Activated CD8-positive, alpha-beta memory T cell treated with anti-CD3 and anti-CD28 coated beads, Interleukin-2, amount 50 U/mL, for 24 hours (primary cell): ENCODE measurements around the gene TNRC6A.
"Not testable (repeated sequence)": the region's sequence is repeated elsewhere in the genome, so short reads cannot be mapped to it uniquely, and the experiment has no call there.

ENCODE experiments used
- DNase-seq: peaks from one replicate; pipeline ENCODE4 v3.0.0-alpha.2; 2020; ENCODE audit errors: extremely low read depth

Gene TNRC6A

DNA sequence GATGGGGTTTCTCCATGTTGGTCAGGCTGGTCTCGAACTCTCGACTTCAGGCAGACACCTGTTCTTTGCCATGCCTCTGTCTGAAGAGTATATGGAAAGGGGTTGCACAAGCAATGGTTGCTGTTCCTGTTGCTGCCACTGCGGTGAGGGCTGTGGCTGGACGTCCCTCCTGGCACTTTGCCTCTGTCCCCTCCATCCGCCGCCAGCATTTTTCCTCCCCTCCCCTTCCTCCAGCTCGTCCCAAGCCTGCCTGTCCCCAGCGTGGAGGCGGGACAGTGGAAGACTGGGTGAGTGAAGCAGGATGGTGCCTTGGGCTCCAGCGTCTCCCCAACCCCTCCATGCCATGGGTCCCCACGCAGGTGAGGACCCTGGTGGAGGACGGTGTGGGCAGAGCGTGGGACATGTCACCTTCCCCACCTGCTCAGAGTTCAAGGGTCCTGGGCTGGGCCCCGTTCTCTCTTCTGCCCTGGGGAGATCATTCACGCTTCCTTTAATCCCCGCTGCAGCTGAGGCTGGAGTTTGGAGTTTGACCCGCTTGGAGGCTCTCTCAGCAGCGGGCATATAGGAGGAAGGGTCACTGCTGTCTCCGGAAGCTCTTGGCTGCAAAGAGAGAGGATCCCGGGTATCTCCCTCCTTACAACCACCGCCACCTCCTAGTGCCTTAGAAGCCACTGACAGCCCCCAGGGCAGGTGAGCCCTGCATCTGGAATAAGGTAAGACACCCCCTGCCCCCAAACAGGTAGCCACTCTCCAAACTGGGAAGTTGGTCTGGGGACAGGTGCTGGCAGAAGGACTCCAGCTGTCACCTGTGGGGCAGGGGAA is 116.5 kb downstream of the TNRC6A start, which contains the start of gene SLC5A11:
TSS of gene SLC5A11 (plus strand) at position 238 of the 822 bp plus-strand sequence. CDS start 12,681 bp downstream, outside the sequence.
- DNase-seq: no peak

DNA sequence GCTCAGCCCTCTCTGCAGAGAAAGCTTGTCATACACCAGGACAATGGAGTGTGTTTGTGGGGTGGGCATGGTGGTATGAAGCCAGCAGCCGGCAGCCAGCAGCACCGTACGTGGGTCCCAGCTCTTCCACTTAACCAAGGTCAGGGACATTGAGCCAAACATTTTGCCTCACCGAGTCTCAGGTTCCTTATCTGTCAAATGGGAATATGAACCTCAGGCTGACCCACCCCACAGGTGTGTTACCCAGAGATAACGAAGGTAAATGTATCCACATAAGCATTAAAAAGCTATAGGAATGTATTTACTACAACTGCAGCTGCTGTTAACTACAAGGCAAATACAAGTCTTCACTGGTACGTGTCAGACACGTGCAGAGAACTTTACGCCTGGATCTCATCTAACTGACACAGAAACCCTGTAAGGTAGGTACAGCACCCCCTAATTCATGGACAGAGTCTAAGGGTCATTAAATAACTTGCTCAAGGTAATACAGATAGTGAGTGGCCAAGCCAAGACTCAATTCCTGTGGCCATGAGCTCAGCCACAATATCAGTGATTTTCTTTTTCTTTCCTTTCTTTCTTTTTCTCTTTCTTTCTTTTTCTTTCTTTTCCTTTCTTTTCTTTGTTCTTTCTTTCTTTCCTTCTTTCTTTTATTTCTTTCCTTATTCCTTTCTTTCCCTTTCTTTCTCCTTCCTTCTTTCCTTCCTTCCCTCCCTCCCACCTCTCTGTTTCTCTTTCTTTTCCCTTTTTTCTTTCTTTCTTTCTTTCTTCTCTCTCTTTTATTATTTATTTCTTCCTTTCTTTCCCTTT is 117.3 kb downstream of the TNRC6A start:
- no peak for DNase-seq

DNA sequence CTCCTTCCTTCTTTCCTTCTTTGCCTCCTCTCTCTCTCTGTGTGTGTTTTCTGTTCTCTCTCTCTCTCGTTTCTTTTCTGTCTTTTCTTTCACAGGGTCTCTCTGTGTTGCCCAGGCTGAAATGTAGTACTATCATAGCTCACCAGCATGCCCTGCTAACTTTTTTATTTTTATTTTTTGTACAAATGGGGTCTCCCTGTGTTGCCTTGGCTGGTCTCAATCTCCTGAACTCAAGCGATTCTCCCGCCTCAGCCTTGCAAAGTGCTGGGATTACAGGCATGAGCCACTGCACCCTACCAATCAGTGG is 117.9 kb downstream of the TNRC6A start:
- no peak for DNase-seq

DNA sequence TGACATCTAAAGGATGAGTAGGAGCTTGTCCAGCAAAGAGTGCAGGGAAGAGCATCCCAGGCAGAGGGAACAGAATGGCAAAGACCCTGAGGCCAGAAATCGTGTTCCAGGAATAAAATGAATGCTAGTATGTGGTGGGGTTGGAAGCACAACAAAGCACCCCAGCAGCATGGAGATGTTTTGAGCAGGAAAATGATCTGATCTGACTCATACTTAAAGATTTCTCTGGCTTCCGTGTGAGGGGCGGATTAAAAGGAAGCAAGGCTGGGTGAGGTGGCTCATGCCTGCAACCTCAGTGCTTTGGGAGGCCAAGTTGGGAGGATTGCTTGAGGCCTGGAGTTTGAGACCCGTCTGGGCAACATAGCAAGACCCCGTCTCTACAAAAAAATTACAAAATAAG is 118.6 kb downstream of the TNRC6A start:
- no peak for DNase-seq

DNA sequence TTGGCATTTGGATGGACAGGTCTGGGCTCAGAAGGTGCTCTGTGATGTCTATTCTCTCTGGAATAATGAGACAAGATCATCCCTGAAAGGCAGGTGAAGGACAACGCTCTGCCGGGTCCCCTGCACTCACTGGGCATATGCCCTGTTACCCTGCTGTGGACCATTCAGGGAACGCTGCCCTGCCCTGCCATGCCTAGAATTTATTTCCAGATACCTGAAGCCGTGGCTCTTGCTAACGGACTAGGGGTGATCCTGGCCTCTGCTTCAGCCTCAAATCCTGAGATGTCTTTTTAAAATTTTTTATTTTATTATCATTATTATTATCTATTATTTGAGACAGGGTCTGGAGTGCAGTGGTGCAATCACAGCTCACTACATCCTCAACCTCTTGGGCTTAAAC is 120.2 kb downstream of the TNRC6A start:
- no peak for DNase-seq

DNA sequence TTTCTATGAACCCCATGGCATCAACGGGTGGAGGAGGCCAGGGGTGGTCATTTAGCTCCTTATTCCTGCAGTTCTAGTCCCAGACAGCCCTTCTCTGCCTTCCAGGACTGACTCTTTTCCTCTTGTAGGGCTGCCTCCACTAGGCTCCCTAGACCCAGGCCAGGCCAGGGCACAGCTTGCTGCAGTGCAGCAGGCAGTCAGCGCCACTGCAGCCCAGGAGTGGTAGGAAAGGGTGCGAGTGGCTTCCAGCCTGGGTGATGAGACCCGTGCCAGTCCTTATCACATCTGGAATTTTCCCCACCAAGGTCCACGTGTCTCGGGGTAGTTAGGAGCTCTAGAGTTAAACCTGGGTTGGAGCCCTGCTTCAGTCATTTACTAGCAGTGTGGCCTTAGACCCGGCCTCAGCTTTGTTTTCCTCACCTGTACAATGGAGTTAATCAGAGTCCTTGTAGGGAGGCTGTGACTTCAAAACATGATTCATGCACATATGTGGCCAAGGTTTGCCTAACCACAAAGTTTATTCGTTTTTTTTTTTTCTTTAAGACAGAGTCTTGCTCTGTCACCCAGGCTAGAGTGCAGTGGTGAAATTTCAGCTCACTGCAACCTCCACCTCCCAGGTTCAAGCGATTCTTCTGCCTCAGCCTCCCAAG is 121.0 kb downstream of the TNRC6A start:
- no peak for DNase-seq

DNA sequence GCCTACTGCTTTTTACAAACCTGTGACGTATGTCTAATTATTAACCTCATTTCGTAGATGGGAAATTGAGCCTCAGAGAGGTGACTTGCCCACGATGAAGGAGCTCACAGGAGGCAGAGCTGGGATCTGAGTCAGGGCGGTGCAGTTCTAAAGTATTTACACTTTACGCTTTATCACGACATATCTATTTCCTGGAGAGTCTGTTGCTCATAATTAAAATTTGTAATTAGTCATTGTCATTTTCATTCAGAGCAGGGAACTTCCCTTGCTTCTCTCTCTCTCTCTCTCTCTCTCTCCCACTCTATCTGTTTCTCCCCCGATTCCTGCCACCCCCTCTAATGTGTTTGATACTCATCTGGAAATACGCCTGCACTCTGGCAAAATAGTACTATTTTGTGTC is 122.2 kb downstream of the TNRC6A start:
- DNase-seq: no peak

DNA sequence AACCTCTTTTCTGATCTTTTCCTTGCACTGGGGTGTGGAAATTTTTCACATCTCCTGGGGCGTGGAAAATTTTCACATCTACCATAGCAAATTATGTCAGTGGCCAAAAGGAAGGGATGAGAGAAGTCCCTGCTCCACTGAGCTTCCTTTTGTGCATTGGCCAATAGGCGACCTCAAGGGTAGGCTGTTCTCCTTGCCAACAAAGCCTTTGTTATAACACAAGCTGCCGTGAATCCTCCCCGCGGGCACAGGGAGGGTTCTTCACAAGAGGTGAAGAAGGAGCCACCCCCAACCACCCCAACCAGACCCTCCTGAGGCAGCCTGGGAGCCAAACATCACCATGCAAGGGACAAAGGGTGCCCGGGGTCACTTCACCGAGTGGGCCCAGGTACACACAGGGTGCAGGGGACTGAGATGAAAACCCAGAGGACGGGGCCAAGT is 122.8 kb downstream of the TNRC6A start:
- DNase-seq: no peak

DNA sequence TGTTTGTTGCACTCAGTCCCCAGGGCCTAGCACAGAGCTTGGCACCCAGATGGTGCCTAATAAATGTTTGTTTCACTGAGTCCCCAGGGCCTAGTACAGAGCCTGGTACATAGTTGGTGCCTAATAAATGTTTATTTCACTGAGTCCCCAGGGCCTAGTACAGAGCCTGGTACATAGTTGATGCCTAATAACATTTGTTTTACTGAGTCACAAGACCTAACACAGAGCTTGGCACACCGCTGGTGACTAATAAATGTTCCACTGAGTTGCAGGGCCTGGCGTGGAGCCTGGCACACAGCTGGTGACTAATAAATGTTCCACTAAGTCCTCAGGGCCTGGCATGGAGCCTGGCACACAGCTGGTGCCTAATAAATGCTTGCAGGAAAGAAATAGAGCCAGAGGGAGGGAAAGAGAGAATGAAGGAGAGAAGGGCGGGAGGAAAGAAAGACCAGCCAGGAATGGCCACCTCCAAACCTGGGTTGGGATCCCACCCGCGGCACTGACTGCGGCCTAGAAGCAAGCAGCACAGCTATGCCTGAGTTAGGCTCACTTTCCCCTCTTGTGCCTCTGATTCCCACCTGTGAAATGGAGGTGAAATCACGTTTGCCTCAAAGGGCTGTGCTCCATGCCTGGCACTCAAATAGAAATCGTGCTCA is 123.8 kb downstream of the TNRC6A start:
- DNase-seq: no peak

DNA sequence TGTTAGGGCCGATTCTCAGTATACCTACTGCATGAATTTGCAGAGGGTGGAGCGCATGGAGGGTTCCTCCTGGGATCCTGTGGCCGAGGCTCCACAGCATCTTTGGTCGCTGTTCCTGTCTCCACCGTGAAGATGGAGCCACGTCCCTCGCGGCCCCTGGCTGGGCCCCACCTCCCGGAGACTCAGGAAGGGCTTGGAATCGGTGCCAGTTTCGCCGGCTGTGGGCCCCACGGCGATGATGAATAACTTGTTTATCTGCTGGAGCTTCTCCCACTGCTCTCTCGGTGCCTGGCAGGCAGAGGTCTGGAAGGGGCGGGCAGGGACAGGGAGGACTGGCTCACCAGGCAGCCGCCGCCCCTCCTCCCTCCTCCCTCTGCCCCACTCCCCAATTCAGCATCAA is 124.4 kb downstream of the TNRC6A start:
- DNase-seq: no peak

DNA sequence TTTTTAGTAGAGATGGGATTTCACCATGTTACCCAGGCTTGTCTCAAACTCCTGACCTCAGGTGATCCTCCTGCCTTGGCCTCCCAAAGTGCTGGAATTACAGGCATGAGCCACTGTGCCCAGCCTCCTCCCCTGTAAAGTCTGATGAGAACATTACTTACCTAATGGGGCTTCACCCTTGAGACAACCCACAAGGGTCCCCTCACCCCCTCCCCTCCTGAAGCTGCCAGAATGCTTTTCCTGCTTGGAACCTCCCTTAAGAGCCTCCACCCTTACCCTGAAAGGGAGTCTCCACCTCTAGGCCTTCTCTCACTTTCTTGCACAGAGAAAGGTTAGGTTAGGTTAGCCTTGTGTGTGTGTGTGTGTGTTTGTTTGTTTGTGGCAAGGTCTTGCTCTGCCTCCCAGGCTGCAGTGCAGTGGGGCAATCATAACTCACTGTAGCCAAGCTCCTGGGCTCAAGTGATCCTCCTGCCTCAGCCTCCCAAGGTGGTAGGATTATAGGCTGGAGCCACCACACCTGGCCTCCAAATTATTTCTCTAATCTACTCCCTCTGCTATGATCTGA is 125.2 kb downstream of the TNRC6A start:
- DNase-seq: no peak

DNA sequence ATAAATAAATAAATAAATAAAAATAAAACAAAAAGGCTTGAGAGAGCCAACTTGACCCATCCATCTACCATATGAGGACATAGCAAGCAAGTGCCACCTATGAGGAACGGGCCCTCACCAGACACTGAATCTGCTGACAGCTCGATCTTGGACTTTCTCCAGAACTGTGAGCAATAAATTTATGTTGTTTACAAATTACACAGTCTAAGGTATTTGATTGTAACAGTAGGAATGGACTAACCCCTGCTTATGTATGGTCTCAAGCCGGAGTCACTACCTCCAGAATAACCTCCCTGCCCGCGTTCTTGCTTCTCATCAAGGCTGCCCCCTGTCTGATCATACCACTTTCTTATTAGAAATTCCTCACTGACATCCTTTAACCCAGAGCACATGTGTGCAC is 126.2 kb downstream of the TNRC6A start:
- no peak for DNase-seq

DNA sequence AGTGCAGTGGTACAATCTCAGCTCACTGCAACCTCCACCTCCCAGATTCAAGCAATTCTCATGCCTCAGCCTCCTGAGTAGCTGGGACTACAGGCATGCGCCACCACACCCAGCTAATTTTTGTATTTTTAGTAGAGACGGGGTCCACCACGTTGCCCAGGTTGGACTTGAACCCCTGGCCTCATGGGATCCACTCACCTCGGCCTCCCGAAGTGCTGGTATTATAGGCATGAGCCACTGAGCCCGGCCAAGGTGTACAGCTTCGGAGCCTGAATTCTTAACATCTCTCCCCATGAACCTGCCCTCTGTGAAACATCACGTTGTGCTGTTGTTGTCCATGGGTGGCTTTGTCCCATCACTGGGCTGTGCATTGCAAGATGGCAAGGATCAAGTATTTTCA is 127.4 kb downstream of the TNRC6A start:
- DNase-seq: not testable (repeated sequence)

DNA sequence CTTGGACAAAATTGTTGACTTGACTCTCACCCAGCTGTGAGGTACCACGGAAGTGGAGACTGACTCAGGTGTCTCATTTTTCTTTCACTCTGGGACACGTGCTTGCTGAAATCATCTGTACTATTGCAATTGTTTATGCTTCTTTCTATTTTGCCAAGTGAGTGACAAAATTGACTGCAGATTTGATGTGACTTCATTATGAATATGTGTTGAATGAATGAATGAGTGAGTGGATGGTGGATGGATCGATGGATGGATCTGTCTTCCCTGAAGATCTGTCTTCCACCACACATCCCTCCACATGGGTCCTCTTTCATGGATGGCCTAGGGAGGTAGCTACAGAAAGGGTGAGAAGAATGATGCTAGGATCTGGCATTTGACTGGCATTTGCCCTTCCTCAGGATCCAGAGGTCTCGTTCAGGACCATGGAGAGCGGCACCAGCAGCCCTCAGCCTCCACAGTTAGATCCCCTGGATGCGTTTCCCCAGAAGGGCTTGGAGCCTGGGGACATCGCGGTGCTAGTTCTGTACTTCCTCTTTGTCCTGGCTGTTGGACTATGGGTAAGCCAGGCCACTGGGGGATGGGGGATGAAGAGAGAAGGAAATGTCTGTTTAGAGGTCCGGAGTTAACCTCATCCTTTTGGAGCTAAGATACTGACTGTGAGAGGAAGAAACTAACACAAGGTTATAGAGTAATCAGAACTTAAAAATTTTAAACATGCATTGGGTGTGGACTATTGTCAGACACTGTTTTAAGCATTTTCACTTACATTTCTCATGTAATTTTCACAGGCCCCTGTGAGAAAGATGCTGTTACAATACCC is 129.0 kb downstream of the TNRC6A start:
- no peak for DNase-seq

DNA sequence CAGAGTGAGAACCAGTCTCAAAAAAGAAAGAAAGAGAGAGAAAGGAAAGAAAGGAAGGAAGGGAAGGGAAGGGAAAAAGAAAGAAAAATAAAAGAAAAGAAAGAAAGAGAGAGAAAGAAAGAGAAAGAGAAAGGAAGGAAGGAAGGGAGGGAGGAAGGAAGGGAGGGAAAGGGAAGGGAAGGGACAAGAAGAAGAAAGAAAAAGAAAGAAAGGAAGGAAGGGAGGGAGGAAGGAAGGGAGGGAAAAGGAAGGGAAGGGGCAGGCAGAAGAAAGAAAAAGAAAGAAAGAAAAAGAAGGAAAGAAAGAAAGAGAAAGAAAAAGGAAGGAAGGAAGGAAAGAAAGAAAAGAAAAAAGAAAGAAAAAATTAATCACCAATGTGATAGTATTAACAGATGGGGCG is 132.0 kb downstream of the TNRC6A start:
- no peak for DNase-seq

DNA sequence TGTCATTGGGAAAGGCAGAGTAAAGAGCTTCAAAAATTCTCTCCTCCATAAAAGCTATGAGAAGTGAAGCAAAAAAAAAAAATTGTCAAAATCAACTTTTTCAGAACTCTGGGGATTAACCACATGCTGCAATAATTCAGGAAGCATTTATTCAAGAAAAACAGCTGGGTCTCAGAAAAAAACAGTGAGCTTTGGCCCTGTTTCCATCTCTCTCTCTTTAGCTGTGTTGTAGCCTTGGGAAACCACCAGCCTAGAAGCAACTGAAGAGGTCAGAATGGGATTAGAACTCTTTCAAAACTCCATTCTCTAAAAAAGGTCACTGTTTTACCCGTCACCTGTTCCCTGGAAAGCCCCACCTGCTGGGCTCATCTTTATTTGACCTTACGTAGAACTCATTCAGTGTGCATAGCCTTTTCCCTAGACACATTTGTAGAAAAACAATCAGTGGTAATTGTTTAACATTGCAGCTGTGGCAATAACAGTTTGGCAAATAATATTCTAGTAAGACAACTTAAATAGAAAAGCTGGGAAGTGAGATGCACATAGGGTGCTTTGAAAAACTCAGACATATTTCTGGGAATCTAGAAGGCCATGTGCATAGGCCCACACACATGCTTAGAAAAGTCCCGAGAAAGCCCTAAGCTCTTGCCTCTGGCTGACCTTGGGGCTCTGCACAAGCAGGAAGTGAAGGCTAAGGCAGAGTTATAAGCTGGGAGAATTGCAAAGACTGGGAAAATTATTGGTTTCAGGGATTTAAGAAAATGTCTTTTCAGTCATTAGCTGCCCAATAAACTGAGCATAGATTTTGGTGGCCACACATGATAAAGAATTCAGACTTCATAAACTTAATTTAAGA is 134.4 kb downstream of the TNRC6A start:
- DNase-seq: no peak

DNA sequence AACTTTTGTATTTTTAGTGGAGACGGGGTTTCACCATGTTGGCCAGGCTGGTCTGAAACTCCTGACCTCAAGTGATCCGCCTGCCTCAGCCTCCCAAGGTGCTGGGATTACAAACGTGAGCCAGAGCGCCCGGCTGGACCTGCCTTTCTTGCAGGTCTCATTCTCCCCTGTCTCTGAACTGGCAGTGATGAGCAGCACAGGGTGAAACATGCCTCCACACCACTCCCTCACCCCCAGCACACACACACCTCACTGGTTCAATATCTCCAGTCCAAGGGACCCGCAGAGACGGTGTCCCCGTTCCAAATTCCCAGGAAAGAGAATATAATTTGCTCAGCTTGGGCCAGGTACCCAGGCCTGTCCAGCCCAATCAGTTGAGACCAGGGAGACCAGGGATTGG is 139.6 kb downstream of the TNRC6A start:
- DNase-seq: no peak

DNA sequence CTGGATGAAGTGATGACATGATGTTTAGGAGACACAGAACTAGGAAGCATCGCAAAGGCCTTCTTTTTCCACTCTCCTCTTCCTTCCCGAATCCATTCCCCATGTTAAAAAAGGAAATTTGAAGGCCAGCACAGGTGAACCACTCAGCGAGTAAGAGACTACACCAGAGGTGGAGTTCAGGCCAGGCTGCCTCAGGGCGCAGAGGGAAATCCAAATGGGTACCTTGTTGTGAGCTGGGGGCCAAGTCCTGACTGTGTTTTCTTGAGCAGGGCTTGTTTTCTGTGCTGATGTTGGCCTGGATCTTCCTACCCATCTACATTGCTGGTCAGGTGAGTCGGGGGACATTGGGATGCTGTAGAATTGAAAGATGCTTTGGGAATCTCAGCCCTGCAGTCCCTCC is 142.4 kb downstream of the TNRC6A start:
- no peak for DNase-seq

DNA sequence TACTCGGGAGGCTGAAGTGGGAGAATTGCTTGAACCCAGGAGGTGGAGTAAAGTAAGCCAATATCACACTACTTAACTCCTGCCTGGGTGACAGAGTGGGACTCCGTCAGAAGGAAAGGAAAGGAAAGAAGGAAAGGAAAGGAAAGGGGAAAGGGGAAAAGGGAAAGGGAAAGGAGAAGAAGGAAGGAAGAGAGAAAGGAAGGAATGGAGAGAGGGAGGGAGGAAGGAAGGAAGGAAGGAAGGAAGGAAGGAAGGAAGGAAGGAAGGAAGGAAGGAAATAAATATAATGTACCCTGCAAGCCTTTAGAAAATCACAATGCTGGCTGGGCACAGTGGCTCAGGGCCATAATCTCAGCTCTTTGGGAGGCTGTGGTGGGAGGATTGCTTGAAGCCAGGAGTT is 143.6 kb downstream of the TNRC6A start:
- no peak for DNase-seq

DNA sequence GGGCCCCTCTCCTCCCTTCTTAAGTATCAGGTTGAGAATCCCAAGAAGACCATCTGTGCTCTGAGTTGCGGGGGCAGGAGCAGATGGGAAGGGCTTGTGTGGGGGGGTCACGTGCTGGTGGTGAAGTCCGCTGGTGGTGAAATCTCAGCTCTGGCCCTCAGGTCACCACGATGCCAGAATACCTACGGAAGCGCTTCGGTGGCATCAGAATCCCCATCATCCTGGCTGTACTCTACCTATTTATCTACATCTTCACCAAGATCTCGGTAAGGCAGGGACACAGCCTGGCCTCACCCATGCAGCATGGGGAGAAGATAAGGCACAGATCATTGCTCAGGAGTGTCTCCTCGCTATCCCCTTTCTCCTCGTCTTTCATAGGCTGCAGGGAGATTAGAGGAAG is 146.0 kb downstream of the TNRC6A start:
- DNase-seq: no peak
